A549 (cell line): ENCODE results near the gene MAP4K4. TPM values are rescaled to one million over a fixed set of nuclear protein-coding genes. Genes with fewer than 3 reads are reported as not detected.

Source experiments
- ATAC-seq, 2 experiments: fragments of 200-7000 bp in 1 of 2; fragments of >200 bp in 1 of 2; cut with Nextera tagmentation in 1 of 2; cut with Tn5 transposase in 1 of 2; 3 replicates each; pipeline versions ENCODE4 v1.8.0 to v1.9.1; 2018 to 2020; ENCODE audit warnings: mild to moderate bottlenecking in 1 of 2, moderate library complexity in 1 of 2
- CTCF ChIA-PET: fragments of 300-600 bp; sonication (Branson Sonifier 250); formaldehyde crosslinking; extraction: SDS; loops from one replicate; lab custom pipeline; 2021; ENCODE audit warnings: antibody characterized with exemption, inconsistent platforms; lab: Yijun Ruan, JAX
- POLR2A ChIA-PET: fragments of 350-600 bp; formaldehyde crosslinking; extraction: SDS; loops from one replicate; lab custom pipeline; 2021; ENCODE audit warnings: antibody characterized with exemption, inconsistent platforms; lab: Yijun Ruan, JAX
- DNase-seq, 2 experiments: peaks; one replicate each; pipeline versions ENCODE4 v3.0.0 to v3.0.0-alpha.2; 2011 to 2016; ENCODE audit warnings: low read depth in 1 of 2, low spot score in 1 of 2
- FAIRE-seq: peaks from 2 replicates; lab custom pipeline; 2011; peaks lifted over from hg19 to GRCh38; lab: Jason Lieb, UNC
- H3K27ac ChIP-seq, 2 experiments: fragments of >200 bp; sonication (Bioruptor Twin); formaldehyde crosslinking; 3 replicates each; pipeline ENCODE4 v1.5.1; 2016 to 2017
- H3K4me1 ChIP-seq: fragments of >200 bp; sonication (Bioruptor Twin); formaldehyde crosslinking; 3 replicates; pipeline ENCODE4 v1.6.1; 2016
- H3K4me2 ChIP-seq: fragments of >200 bp; sonication (Bioruptor Twin); formaldehyde crosslinking; 3 replicates; pipeline ENCODE4 v1.6.1; 2016
- H3K4me3 ChIP-seq: fragments of >200 bp; sonication (Bioruptor Twin); formaldehyde crosslinking; 3 replicates; pipeline ENCODE4 v1.5.1; 2016
- H3K9me3 ChIP-seq: fragments of >200 bp; sonication (Bioruptor Twin); formaldehyde crosslinking; 3 replicates; pipeline ENCODE4 v1.6.1; 2016
- BHLHE40 ChIP-seq: IDR thresholded peaks from 2 replicates; pipeline ENCODE4 v1.6.1; 2012; ENCODE audit warnings: low read depth, low read length, inconsistent platforms
- CBX2 ChIP-seq: fragments of 200-600 bp; sonication (generic); IDR thresholded peaks from 2 replicates; pipeline ENCODE4 v1.6.1; 2016; ENCODE audit warnings: low read depth, mild to moderate bottlenecking, borderline replicate concordance
- CBX8 ChIP-seq: fragments of 200-600 bp; sonication (generic); IDR thresholded peaks from 2 replicates; pipeline ENCODE4 v1.6.1; 2016
- CEBPB ChIP-seq, 2 experiments: fragments of >200 bp in 1 of 2; sonication (Bioruptor Twin) in 1 of 2; formaldehyde crosslinking in 1 of 2; IDR thresholded peaks; 2 replicates each; pipeline ENCODE4 v1.6.1; 2012 to 2016
- CHD4 ChIP-seq: fragments of 200-600 bp; sonication (generic); IDR thresholded peaks from 2 replicates; pipeline ENCODE4 v1.6.1; 2016; ENCODE audit warnings: antibody characterized with exemption, mild to moderate bottlenecking, borderline replicate concordance
- EHF ChIP-seq: fragments of 250-450 bp; sonication (Bioruptor Pico); IDR thresholded peaks from 2 replicates; pipeline ENCODE4 v1.5.0; 2020; ENCODE audit warnings: mild to moderate bottlenecking
- EHMT2 ChIP-seq: fragments of 200-600 bp; sonication (generic); IDR thresholded peaks from 2 replicates; pipeline ENCODE4 v1.6.1; 2016; ENCODE audit warnings: antibody characterized with exemption, low read depth, mild to moderate bottlenecking, moderate library complexity
- ELK1 ChIP-seq: fragments of 150-350 bp; IDR thresholded peaks from 2 replicates; pipeline ENCODE4 v1.6.1; 2014; ENCODE audit warnings: low read depth, mild to moderate bottlenecking, low read length
- ESRRA ChIP-seq: fragments of 150-350 bp; IDR thresholded peaks from 2 replicates; pipeline ENCODE4 v1.6.1; 2014; ENCODE audit warnings: mild to moderate bottlenecking, low read length, borderline replicate concordance
- FOSL2 ChIP-seq, 2 experiments: fragments of 450-650 bp in 1 of 2; fragments of >200 bp in 1 of 2; sonication (Bioruptor Twin) in 1 of 2; formaldehyde crosslinking; IDR thresholded peaks; 2 replicates each; pipeline versions ENCODE4 v1.5.0 to v1.6.1; 2016 to 2020; ENCODE audit warnings: mild to moderate bottlenecking in 1 of 2, moderate library complexity in 1 of 2
- FOXS1 ChIP-seq: fragments of 250-450 bp; sonication (Bioruptor Pico); IDR thresholded peaks from 2 replicates; pipeline ENCODE4 v1.5.0; 2020; ENCODE audit warnings: mild to moderate bottlenecking, moderate library complexity
- GATA3 ChIP-seq: IDR thresholded peaks from 2 replicates; pipeline ENCODE4 v1.6.1; 2012; ENCODE audit warnings: borderline replicate concordance
- HDAC2 ChIP-seq: fragments of 200-600 bp; sonication (generic); IDR thresholded peaks from 2 replicates; pipeline ENCODE4 v1.6.1; 2016
- HEYL ChIP-seq: fragments of 250-450 bp; sonication (Bioruptor Pico); IDR thresholded peaks from 2 replicates; pipeline ENCODE4 v1.8.0; 2021; ENCODE audit warnings: mild to moderate bottlenecking, moderate library complexity
- HOXB5 ChIP-seq: fragments of 250-450 bp; sonication (Bioruptor Pico); IDR thresholded peaks from 2 replicates; pipeline ENCODE4 v1.5.0; 2020; ENCODE audit warnings: mild to moderate bottlenecking, moderate library complexity
- JUN ChIP-seq, 2 experiments: fragments of >200 bp; sonication (Bioruptor Twin); formaldehyde crosslinking; IDR thresholded peaks; 2 replicates in 1 of 2; 3 replicates in 1 of 2; pipeline ENCODE4 v1.6.1; 2016 to 2017
- MAX ChIP-seq: IDR thresholded peaks from 2 replicates; pipeline ENCODE4 v1.6.1; 2012
- MYC ChIP-seq: IDR thresholded peaks from 2 replicates; pipeline ENCODE4 v1.6.1; 2012; ENCODE audit warnings: mild to moderate bottlenecking, inconsistent platforms, low read length, improper control_type of control experiment, borderline replicate concordance
- NFE2L2 ChIP-seq: fragments of 150-350 bp; conservative IDR thresholded peaks from 2 replicates; pipeline ENCODE4 v1.6.1; 2014; ENCODE audit warnings: low read length
- NPAS2 ChIP-seq: fragments of 250-450 bp; sonication (Bioruptor Pico); IDR thresholded peaks from 2 replicates; pipeline ENCODE4 v1.8.0; 2022; ENCODE audit warnings: mild to moderate bottlenecking, moderate library complexity, borderline replicate concordance
- NR3C1 ChIP-seq: fragments of >200 bp; sonication (Bioruptor Twin); formaldehyde crosslinking; IDR thresholded peaks from 3 replicates; pipeline ENCODE4 v1.6.1; 2017
- POLR2AphosphoS2 ChIP-seq: conservative IDR thresholded peaks from 2 replicates; pipeline ENCODE4 v1.6.1; 2012; ENCODE audit warnings: low read length, improper control_type of control experiment, inconsistent platforms
- RFX5 ChIP-seq: fragments of 450-650 bp; IDR thresholded peaks from 2 replicates; pipeline ENCODE4 v1.7.1; 2014; ENCODE audit warnings: antibody characterized with exemption, mild to moderate bottlenecking, moderate library complexity
- SREBF2 ChIP-seq: fragments of 450-650 bp; IDR thresholded peaks from 2 replicates; pipeline ENCODE4 v1.6.1; 2014; ENCODE audit warnings: mild to moderate bottlenecking, moderate library complexity
- TFCP2L1 ChIP-seq: fragments of 250-450 bp; sonication (Bioruptor Pico); IDR thresholded peaks from 2 replicates; pipeline ENCODE4 v1.5.0; 2021; ENCODE audit warnings: mild to moderate bottlenecking
- ZFP36 ChIP-seq: fragments of 450-650 bp; IDR thresholded peaks from 2 replicates; pipeline ENCODE4 v1.6.1; 2014; ENCODE audit warnings: borderline replicate concordance; ENCODE audit not compliant: partially characterized antibody
- ZNF302 ChIP-seq: fragments of 250-450 bp; sonication (Bioruptor Pico); IDR thresholded peaks from 2 replicates; pipeline ENCODE4 v1.9.0; 2021; ENCODE audit warnings: inconsistent platforms, mild to moderate bottlenecking, moderate library complexity
- WGBS: methylation state at CpG from one replicate; pipeline ENCODE4 v1.1.6; 2017; ENCODE audit errors: missing lambda C conversion rate; 5-methylcytosine and 5-hydroxymethylcytosine counted together
- polyA plus RNA-seq, 4 experiments: library from polyadenylated mRNA; depleted of rRNA in 3 of 4; stranded (reverse); fragments of >200 nt; fragmentation: RNase III in 1 of 4; extraction: RNeasy Plus Mini Kit Qiagen cat#74134 plus additional on column Dnase treatment in 1 of 4; gene quantifications; 2 replicates in 3 of 4; 3 replicates in 1 of 4; pipeline ENCODE4 v1.2.3, GENCODE V29; 2011 to 2017
- TF ChIP-seq, protein P1 (sequence below): fragments of 200-600 bp; sonication (generic); IDR thresholded peaks from 2 replicates; pipeline ENCODE4 v1.6.1; 2016; ENCODE audit warnings: antibody characterized with exemption, mild to moderate bottlenecking, moderate library complexity
- TF ChIP-seq, protein P2 (sequence below): IDR thresholded peaks from 2 replicates; pipeline ENCODE4 v1.6.1; 2012; ENCODE audit warnings: low read depth, borderline replicate concordance

MAP4K4 gene
- polyA plus RNA-seq, 2 of the 4 experiments (the other 2 are of a cell fraction): 61.9 to 82.2 TPM

GRCh38 chr2:101794141-101794540, 96.6 kb downstream of the MAP4K4 start:
- TF ChIP-seq BHLHE40 (no peak), MYC (no peak), NR3C1 (no peak), ZFP36 (no peak), SREBF2 (no peak), RFX5 (no peak), JUN (IDR thresholded peaks at IDR 0.05) (no peak), HDAC2 (no peak), ZNF302 (CRISPR knock-in tag) (no peak), NFE2L2 (no peak), NPAS2 (CRISPR knock-in tag) (no peak), CHD4 (no peak), CBX8 (no peak), HEYL (CRISPR knock-in tag) (no peak), FOXS1 (CRISPR knock-in tag) (no peak)
- TF ChIP-seq, protein P1, sequence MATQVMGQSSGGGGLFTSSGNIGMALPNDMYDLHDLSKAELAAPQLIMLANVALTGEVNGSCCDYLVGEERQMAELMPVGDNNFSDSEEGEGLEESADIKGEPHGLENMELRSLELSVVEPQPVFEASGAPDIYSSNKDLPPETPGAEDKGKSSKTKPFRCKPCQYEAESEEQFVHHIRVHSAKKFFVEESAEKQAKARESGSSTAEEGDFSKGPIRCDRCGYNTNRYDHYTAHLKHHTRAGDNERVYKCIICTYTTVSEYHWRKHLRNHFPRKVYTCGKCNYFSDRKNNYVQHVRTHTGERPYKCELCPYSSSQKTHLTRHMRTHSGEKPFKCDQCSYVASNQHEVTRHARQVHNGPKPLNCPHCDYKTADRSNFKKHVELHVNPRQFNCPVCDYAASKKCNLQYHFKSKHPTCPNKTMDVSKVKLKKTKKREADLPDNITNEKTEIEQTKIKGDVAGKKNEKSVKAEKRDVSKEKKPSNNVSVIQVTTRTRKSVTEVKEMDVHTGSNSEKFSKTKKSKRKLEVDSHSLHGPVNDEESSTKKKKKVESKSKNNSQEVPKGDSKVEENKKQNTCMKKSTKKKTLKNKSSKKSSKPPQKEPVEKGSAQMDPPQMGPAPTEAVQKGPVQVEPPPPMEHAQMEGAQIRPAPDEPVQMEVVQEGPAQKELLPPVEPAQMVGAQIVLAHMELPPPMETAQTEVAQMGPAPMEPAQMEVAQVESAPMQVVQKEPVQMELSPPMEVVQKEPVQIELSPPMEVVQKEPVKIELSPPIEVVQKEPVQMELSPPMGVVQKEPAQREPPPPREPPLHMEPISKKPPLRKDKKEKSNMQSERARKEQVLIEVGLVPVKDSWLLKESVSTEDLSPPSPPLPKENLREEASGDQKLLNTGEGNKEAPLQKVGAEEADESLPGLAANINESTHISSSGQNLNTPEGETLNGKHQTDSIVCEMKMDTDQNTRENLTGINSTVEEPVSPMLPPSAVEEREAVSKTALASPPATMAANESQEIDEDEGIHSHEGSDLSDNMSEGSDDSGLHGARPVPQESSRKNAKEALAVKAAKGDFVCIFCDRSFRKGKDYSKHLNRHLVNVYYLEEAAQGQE: no peak
- TF ChIP-seq, protein P2, sequence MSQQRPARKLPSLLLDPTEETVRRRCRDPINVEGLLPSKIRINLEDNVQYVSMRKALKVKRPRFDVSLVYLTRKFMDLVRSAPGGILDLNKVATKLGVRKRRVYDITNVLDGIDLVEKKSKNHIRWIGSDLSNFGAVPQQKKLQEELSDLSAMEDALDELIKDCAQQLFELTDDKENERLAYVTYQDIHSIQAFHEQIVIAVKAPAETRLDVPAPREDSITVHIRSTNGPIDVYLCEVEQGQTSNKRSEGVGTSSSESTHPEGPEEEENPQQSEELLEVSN: no peak
- Histone ChIP-seq H3K4me2 (no peak overlapping the region), H3K27ac (no peak overlapping the region), H3K9me3 (no peaks in the 10 kb centered on the region), H3K4me1 (peaks cover 10% of the 10 kb centered on the region), H3K4me3 (no peak overlapping the region)
- CTCF ChIA-PET: interaction anchor here (1.5 to 3.7 kb wide), 2 partner anchors 13 to 37 kb away, joined by 3 to 13 read pairs; no protein-coding TSS in a partner anchor
- ATAC-seq (no peak), FAIRE-seq (no peak), DNase-seq (no peak)
- 89% methylated on average over 2 of the region's 2 CpGs for WGBS
- POLR2A ChIA-PET: no interaction called here

GRCh38 chr2:101795033-101795432, 97.5 kb downstream of the MAP4K4 start:
- FAIRE-seq (no peak), ATAC-seq (no peak), DNase-seq (no peak)
- Histone ChIP-seq H3K4me2 (no peak overlapping the region), H3K4me3 (no peak overlapping the region), H3K4me1 (peaks cover 6% of the 10 kb centered on the region; the same call in 1 of the 3 replicates), H3K9me3 (no peaks in the 10 kb centered on the region), H3K27ac (no peak overlapping the region)
- WGBS: 80% methylated on average over 4 of the region's 4 CpGs
- TF ChIP-seq MAX (no peak), CBX2 (no peak), FOSL2 (IDR thresholded peaks at IDR 0.05) (no peak), FOSL2 (CRISPR knock-in tag; IDR thresholded peaks at IDR 0.05) (no peak), TFCP2L1 (no peak), CEBPB (IDR thresholded peaks at IDR 0.05) (no peak), EHMT2 (no peak), HEYL (CRISPR knock-in tag) (no peak), GATA3 (no peak), NPAS2 (CRISPR knock-in tag) (no peak), NR3C1 (no peak), RFX5 (no peak), ESRRA (no peak), ZNF302 (CRISPR knock-in tag) (no peak), CHD4 (no peak), MYC (no peak), ELK1 (no peak), HOXB5 (CRISPR knock-in tag) (no peak), EHF (CRISPR knock-in tag) (no peak), POLR2AphosphoS2 (no peak), ZFP36 (no peak)
- ChIA-PET CTCF (interaction anchor here (1.2 to 3.7 kb wide), 5 partner anchors 12 to 36 kb away, joined by 3 to 13 read pairs (median 3); no protein-coding TSS in a partner anchor), POLR2A (no interaction called here)
